Measurements from ENCODE around the gene CDYL2. TPM values are rescaled to one million over a fixed set of nuclear protein-coding genes. Genes with fewer than 3 reads are reported as not detected.

Gene CDYL2
- total RNA-seq, 1 experiment from 2014 or later = 7.6 TPM

- Histone ChIP-seq H3K4me2 (ENCODE audit: low read length) (no peak overlapping the region; the same call in 1 of the 2 replicates), H3K4me3 (ENCODE audit: low read length) (no peak overlapping the region), H3K9ac (ENCODE audit: low read length) (peak overlapping the region; percentile 53), H4K20me1 (ENCODE audit: low read length) (no peaks in the 10 kb centered on the region), H3K4me1 (ENCODE audit: insufficient read depth, low read length) (peaks cover 32% of the 10 kb centered on the region), H3K79me2 (ENCODE audit: low read length) (no peaks in the 10 kb centered on the region), H3F3A (ENCODE audit: low read length, unreplicated experiment) (no peaks in the 10 kb centered on the region), H3K27me3 (ENCODE audit: low read length) (no peaks in the 10 kb centered on the region), H3K27ac (ENCODE audit: low read length) (peak overlapping the region; percentile 75), H3K36me3 (ENCODE audit: low read depth, low read length) (peaks cover 6% of the 10 kb centered on the region; the same call in 1 of the 2 replicates), H3K9me3 (ENCODE audit: low read length) (no peaks in the 10 kb centered on the region), H2AFZ (ENCODE audit: low read length) (no peak overlapping the region), H3K9me2 (replicated peaks; ENCODE audit: low read length) (no peaks in the 10 kb centered on the region)
- BruUV-seq (replicated peaks) = no TSS peak
- TF ChIP-seq EZH2 (IDR thresholded peaks at IDR 0.05; ENCODE audit: low read length, unreplicated experiment) (no peak), EZH2phosphoT487 (IDR thresholded peaks at IDR 0.05; ENCODE audit: borderline replicate concordance, low read length) (no peak), CTCF (conservative IDR thresholded peaks at IDR 0.05; ENCODE audit: low read depth, low read length) (no peak)
- DNase-seq (no peak), ATAC-seq (no peak)
- ChIA-PET POLR2A (ENCODE audit: unreplicated experiment) (interaction anchor here (0.6 kb wide), 1 partner anchor 211 kb away, joined by 5 read pairs; no protein-coding TSS in a partner anchor), CTCF (no interaction called here)
- intact Hi-C loops (cut with micrococcal nuclease) = no loop called here
These were observed 185.3 kb downstream of the CDYL2 start for GRCh38 chr16:80618862-80619648.

DNA sequence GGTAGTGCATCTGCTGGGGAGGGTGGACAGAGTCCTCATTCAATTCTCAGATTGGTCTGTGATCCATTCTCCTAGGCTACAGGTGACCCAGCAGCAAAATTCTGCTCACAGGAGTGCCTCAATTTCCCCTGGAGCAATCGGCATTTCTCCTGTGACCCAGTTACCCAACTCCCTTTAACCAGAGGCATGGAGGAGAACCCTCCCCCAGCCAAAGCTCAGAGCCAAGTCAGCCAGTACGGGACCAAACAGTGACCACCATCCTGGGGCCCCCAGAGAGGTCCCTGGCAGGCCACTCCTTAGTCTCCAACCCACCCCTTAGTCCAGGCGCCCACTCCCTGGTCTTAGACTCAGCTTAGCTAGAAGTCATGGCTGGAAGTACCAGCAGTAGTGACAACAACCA, 188.0 kb downstream of the CDYL2 start:
- H3K27ac ChIP-seq (ENCODE audit: low read length) = no peak overlapping the region
- H3K9me3 ChIP-seq (ENCODE audit: low read length) = no peaks in the 10 kb centered on the region
- H3K4me1 ChIP-seq (ENCODE audit: insufficient read depth, low read length) = peaks cover 44% of the 10 kb centered on the region
- intact Hi-C loops (cut with micrococcal nuclease) = no loop called here
- TF ChIP-seq CTCF (conservative IDR thresholded peaks at IDR 0.05; ENCODE audit: low read depth, low read length) = no peak
- no peak for TF ChIP-seq EZH2 (IDR thresholded peaks at IDR 0.05; ENCODE audit: low read length, unreplicated experiment)
- no peak for TF ChIP-seq EZH2phosphoT487 (IDR thresholded peaks at IDR 0.05; ENCODE audit: borderline replicate concordance, low read length)
- H3F3A ChIP-seq (ENCODE audit: low read length, unreplicated experiment) = no peaks in the 10 kb centered on the region
- H3K36me3 ChIP-seq (ENCODE audit: low read depth, low read length) = peaks cover 6% of the 10 kb centered on the region; the same call in 1 of the 2 replicates
- no peak overlapping the region for H2AFZ ChIP-seq (ENCODE audit: low read length)
- no peak overlapping the region for H3K4me2 ChIP-seq (ENCODE audit: low read length)
- no TSS peak for BruUV-seq (replicated peaks)
- no peaks in the 10 kb centered on the region for H3K9me2 ChIP-seq (replicated peaks; ENCODE audit: low read length)
- no peaks in the 10 kb centered on the region for H4K20me1 ChIP-seq (ENCODE audit: low read length)
- ChIA-PET POLR2A (ENCODE audit: unreplicated experiment) (no interaction called here), CTCF (no interaction called here)
- ATAC-seq = no peak
- no peak for DNase-seq
- no peak overlapping the region for H3K4me3 ChIP-seq (ENCODE audit: low read length)
- no peak overlapping the region for H3K9ac ChIP-seq (ENCODE audit: low read length)
- H3K27me3 ChIP-seq (ENCODE audit: low read length) = no peaks in the 10 kb centered on the region
- no peaks in the 10 kb centered on the region for H3K79me2 ChIP-seq (ENCODE audit: low read length)

DNA sequence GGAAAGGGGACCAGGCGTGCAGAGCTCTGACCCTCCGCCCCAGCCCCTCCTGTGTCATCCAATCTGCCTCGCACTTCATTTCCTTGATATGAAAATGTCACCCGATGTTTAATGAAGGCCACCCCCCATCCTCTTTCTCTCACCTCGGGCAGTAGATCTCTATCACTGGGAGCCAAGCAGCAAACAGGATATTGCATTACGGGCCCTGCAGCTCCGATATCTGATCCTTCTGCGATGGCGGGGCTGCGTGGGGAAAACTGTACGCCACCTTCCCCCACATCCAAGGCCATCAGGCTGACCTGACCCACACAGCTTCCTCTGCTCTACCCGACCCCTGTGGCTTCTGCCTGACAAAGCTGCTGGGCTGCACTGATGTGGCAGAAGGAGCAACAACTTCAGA, 188.7 kb downstream of the CDYL2 start:
- DNase-seq (no peak), ATAC-seq (no peak)
- Histone ChIP-seq H3K36me3 (ENCODE audit: low read depth, low read length) (peaks cover 6% of the 10 kb centered on the region; the same call in 1 of the 2 replicates), H3K4me3 (ENCODE audit: low read length) (no peak overlapping the region), H3K9me2 (replicated peaks; ENCODE audit: low read length) (no peaks in the 10 kb centered on the region), H3K9ac (ENCODE audit: low read length) (no peak overlapping the region), H2AFZ (ENCODE audit: low read length) (no peak overlapping the region), H3K4me1 (ENCODE audit: insufficient read depth, low read length) (peaks cover 39% of the 10 kb centered on the region), H3K27me3 (ENCODE audit: low read length) (no peaks in the 10 kb centered on the region), H3K4me2 (ENCODE audit: low read length) (no peak overlapping the region), H3F3A (ENCODE audit: low read length, unreplicated experiment) (no peaks in the 10 kb centered on the region), H3K9me3 (ENCODE audit: low read length) (no peaks in the 10 kb centered on the region), H3K27ac (ENCODE audit: low read length) (peak overlapping the region; percentile 94; the same call in 1 of the 2 replicates), H4K20me1 (ENCODE audit: low read length) (no peaks in the 10 kb centered on the region), H3K79me2 (ENCODE audit: low read length) (no peaks in the 10 kb centered on the region)
- TF ChIP-seq EZH2 (IDR thresholded peaks at IDR 0.05; ENCODE audit: low read length, unreplicated experiment) = no peak
- no peak for TF ChIP-seq CTCF (conservative IDR thresholded peaks at IDR 0.05; ENCODE audit: low read depth, low read length)
- BruUV-seq (replicated peaks) = no TSS peak
- CTCF ChIA-PET = no interaction called here
- intact Hi-C loops (cut with micrococcal nuclease) = no loop called here
- POLR2A ChIA-PET (ENCODE audit: unreplicated experiment) = no interaction called here
